Activated B cell treated with CpG ODN at 0.5 μM for 24 hours (primary cell): ENCODE data around the gene SHISAL1. TPM values are rescaled to one million over a fixed set of nuclear protein-coding genes. Genes with fewer than 3 reads are reported as not detected.

Experiments used
- ATAC-seq: fragments of 200-7000 bp; cut with Tn5 transposase; one replicate; pipeline ENCODE4 v1.10.0; 2021; ENCODE audit warnings: low read depth, mild to moderate bottlenecking, moderate library complexity
- CTCF ChIA-PET: fragments of 350-600 bp; sonication (Branson Sonifier 250); formaldehyde crosslinking; loops from one replicate; lab custom pipeline; 2021; ENCODE audit warnings: antibody characterized with exemption; lab: Charles Lee
- POLR2A ChIA-PET: fragments of 350-600 bp; sonication (Branson Sonifier 250); formaldehyde crosslinking; loops from one replicate; lab custom pipeline; 2021; ENCODE audit warnings: antibody characterized with exemption; lab: Charles Lee
- DNase-seq: peaks from one replicate; pipeline ENCODE4 v3.0.0; 2022
- H3K27ac Mint-ChIP-seq: one replicate; pipeline ENCODE4 v1.8.0; 2020; ENCODE audit warnings: mixed read lengths
- H3K27me3 Mint-ChIP-seq: one replicate; pipeline ENCODE4 v1.8.0; 2021; ENCODE audit warnings: mixed read lengths
- H3K36me3 Mint-ChIP-seq: one replicate; pipeline ENCODE4 v1.8.0; 2021; ENCODE audit warnings: low read depth, mixed read lengths
- H3K4me1 Mint-ChIP-seq: one replicate; pipeline ENCODE4 v1.8.0; 2021; ENCODE audit warnings: mixed read lengths
- H3K4me3 Mint-ChIP-seq: one replicate; pipeline ENCODE4 v1.8.0; 2020; ENCODE audit warnings: mild to moderate bottlenecking, mixed read lengths
- H3K9me3 Mint-ChIP-seq: one replicate; pipeline ENCODE4 v1.8.0; 2020; ENCODE audit warnings: mixed read lengths
- intact Hi-C: fragments of 100-400 bp; cut with micrococcal nuclease; formaldehyde crosslinking; loops from one replicate; pipeline ENCODE4 v1.15.1; 2024
- total RNA-seq: library from RNA; stranded (reverse); gene quantifications from 2 replicates; pipeline ENCODE4 v1.2.3, GENCODE V29; 2022
- TF ChIP-seq, protein P1 (sequence below): fragments of 200-600 bp; IDR thresholded peaks from one replicate; pipeline ENCODE4 v1.8.0; 2022; ENCODE audit warnings: antibody characterized with exemption, mild to moderate bottlenecking

SHISAL1 gene
- total RNA-seq, 1 donor from 2014 or later, result not detected

DNA sequence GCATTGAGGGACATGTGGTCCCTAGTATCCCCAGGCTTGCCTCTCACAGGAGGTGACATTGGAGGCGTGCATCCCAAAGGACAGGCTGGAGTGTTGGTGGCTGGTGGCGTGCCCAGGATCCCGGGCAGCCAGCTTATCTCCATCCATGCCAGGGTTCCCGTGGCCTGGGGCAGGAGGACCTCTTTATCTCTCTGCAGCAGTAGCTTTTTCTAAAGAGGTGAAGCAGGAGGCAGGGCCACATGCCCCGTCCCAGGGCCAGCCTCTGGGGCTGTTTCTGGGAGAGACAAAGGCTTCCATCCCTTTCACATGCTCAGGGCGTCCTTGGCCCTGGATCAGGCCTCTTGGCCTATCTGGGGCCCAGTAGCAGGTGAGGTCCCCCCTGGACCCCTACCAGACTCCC lies 112.3 kb downstream of the SHISAL1 start:
- intact Hi-C loops, result no loop called here
- Mint-ChIP-seq H3K27ac (no peak overlapping the region), H3K9me3 (no peaks in the 10 kb centered on the region), H3K4me1 (peaks cover 19% of the 10 kb centered on the region), H3K4me3 (no peak overlapping the region), H3K36me3 (peaks cover 74% of the 10 kb centered on the region), H3K27me3 (no peaks in the 10 kb centered on the region)
- ChIA-PET CTCF (no interaction called here), POLR2A (no interaction called here)
- DNase-seq (no peak), ATAC-seq (no peak)
- TF ChIP-seq, protein P1, sequence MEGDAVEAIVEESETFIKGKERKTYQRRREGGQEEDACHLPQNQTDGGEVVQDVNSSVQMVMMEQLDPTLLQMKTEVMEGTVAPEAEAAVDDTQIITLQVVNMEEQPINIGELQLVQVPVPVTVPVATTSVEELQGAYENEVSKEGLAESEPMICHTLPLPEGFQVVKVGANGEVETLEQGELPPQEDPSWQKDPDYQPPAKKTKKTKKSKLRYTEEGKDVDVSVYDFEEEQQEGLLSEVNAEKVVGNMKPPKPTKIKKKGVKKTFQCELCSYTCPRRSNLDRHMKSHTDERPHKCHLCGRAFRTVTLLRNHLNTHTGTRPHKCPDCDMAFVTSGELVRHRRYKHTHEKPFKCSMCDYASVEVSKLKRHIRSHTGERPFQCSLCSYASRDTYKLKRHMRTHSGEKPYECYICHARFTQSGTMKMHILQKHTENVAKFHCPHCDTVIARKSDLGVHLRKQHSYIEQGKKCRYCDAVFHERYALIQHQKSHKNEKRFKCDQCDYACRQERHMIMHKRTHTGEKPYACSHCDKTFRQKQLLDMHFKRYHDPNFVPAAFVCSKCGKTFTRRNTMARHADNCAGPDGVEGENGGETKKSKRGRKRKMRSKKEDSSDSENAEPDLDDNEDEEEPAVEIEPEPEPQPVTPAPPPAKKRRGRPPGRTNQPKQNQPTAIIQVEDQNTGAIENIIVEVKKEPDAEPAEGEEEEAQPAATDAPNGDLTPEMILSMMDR, result no peak

DNA sequence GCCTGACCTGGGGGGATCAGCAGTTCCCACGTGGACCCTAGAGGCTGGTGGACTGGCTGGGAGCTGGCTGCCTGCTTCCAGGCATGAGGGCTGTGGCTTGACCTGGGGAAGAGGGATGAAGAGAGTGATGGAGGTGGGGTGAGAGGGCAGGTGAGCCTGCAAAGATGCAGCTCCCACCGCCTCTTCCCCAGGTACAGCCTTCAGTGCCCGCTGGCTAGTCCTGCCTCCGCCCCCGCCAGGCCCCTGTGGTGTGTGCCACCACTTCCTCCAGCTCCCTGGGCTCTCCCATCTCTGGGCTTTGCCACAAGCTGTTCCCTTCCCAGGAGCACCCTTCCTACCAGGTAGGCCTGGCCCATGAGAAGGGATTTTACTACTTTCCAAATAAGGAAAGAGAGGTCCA lies 112.9 kb downstream of the SHISAL1 start:
- H3K36me3 Mint-ChIP-seq, result peaks cover 75% of the 10 kb centered on the region
- ChIA-PET CTCF (no interaction called here), POLR2A (no interaction called here)
- DNase-seq, result no peak
- no peak overlapping the region for H3K27ac Mint-ChIP-seq
- H3K4me3 Mint-ChIP-seq, result no peak overlapping the region
- intact Hi-C loops, result no loop called here
- H3K27me3 Mint-ChIP-seq, result no peaks in the 10 kb centered on the region
- TF ChIP-seq, protein P1, result no peak
- no peaks in the 10 kb centered on the region for H3K9me3 Mint-ChIP-seq
- H3K4me1 Mint-ChIP-seq, result peaks cover 19% of the 10 kb centered on the region
- no peak for ATAC-seq

- Mint-ChIP-seq H3K27ac (no peak overlapping the region), H3K36me3 (peaks cover 77% of the 10 kb centered on the region), H3K27me3 (no peaks in the 10 kb centered on the region), H3K9me3 (no peaks in the 10 kb centered on the region), H3K4me1 (peaks cover 19% of the 10 kb centered on the region), H3K4me3 (no peak overlapping the region)
- TF ChIP-seq, protein P1, result no peak
- CTCF ChIA-PET, result no interaction called here
- POLR2A ChIA-PET, result no interaction called here
- DNase-seq, result no peak
- no peak for ATAC-seq
- intact Hi-C loops, result no loop called here
Observed at GRCh38 chr22:44199164-44199563, 113.6 kb downstream of the SHISAL1 start.

- Mint-ChIP-seq H3K4me1 (peaks cover 25% of the 10 kb centered on the region), H3K27ac (no peak overlapping the region), H3K27me3 (no peaks in the 10 kb centered on the region), H3K4me3 (no peak overlapping the region), H3K9me3 (no peaks in the 10 kb centered on the region), H3K36me3 (peaks cover 78% of the 10 kb centered on the region)
- ATAC-seq, result no peak
- TF ChIP-seq, protein P1, result no peak
- POLR2A ChIA-PET, result no interaction called here
- DNase-seq, result no peak
- CTCF ChIA-PET, result no interaction called here
- intact Hi-C loops, result no loop called here
Observed at GRCh38 chr22:44197271-44197670, 115.5 kb downstream of the SHISAL1 start.

GRCh38 chr22:44196731-44197131 lies 116.0 kb downstream of the SHISAL1 start:
- ATAC-seq, result no peak
- POLR2A ChIA-PET, result no interaction called here

More at GRCh38 chr22:44196731-44197131, 116.0 kb downstream of the SHISAL1 start:
- H3K9me3 Mint-ChIP-seq, result no peaks in the 10 kb centered on the region
- no peak overlapping the region for H3K27ac Mint-ChIP-seq
- CTCF ChIA-PET, result no interaction called here
- intact Hi-C loops, result no loop called here
- no peak overlapping the region for H3K4me3 Mint-ChIP-seq
- TF ChIP-seq, protein P1, result no peak
- peaks cover 73% of the 10 kb centered on the region for H3K36me3 Mint-ChIP-seq
- DNase-seq, result no peak
- peaks cover 27% of the 10 kb centered on the region for H3K4me1 Mint-ChIP-seq
- H3K27me3 Mint-ChIP-seq, result no peaks in the 10 kb centered on the region
